ENCODE results near the gene TCF7L1. TPM values are rescaled to one million over a fixed set of nuclear protein-coding genes. Genes with fewer than 3 reads are reported as not detected.

Gene TCF7L1
- total RNA-seq, 1 experiment from 2014 or later, result 1.1 TPM

GRCh38 chr2:85303780-85304531, 170.8 kb downstream of the TCF7L1 start:
- H3K4me1 Mint-ChIP-seq (ENCODE audit: insufficient read depth, unreplicated experiment), result no peaks in the 10 kb centered on the region
- no peak overlapping the region for H3K4me3 Mint-ChIP-seq (ENCODE audit: unreplicated experiment)
- H3K27me3 Mint-ChIP-seq (ENCODE audit: insufficient read depth, unreplicated experiment), result no peaks in the 10 kb centered on the region
- ChIA-PET POLR2A (interaction anchor here (0.7 kb wide), 1 partner anchor 39 kb away, joined by 3 read pairs; no protein-coding TSS in a partner anchor), CTCF (interaction anchor here (0.6 to 11.0 kb wide), 5 partner anchors 9 to 237 kb away, joined by 3 to 219 read pairs (median 4); no protein-coding TSS in a partner anchor)
- no TSS peak for BruUV-seq (replicated peaks)
- TF ChIP-seq, protein P1, sequence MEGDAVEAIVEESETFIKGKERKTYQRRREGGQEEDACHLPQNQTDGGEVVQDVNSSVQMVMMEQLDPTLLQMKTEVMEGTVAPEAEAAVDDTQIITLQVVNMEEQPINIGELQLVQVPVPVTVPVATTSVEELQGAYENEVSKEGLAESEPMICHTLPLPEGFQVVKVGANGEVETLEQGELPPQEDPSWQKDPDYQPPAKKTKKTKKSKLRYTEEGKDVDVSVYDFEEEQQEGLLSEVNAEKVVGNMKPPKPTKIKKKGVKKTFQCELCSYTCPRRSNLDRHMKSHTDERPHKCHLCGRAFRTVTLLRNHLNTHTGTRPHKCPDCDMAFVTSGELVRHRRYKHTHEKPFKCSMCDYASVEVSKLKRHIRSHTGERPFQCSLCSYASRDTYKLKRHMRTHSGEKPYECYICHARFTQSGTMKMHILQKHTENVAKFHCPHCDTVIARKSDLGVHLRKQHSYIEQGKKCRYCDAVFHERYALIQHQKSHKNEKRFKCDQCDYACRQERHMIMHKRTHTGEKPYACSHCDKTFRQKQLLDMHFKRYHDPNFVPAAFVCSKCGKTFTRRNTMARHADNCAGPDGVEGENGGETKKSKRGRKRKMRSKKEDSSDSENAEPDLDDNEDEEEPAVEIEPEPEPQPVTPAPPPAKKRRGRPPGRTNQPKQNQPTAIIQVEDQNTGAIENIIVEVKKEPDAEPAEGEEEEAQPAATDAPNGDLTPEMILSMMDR (IDR thresholded peaks at IDR 0.05; ENCODE audit: unreplicated experiment), result no peak
- intact Hi-C loops (cut with micrococcal nuclease), result no loop called here
- H3K27ac Mint-ChIP-seq (ENCODE audit: low read depth, unreplicated experiment), result no peak overlapping the region
- H3K36me3 Mint-ChIP-seq (ENCODE audit: insufficient read depth, unreplicated experiment), result peaks cover 4% of the 10 kb centered on the region
- DNase-seq (ENCODE audit: unreplicated experiment), result no peak
- no peaks in the 10 kb centered on the region for H3K9me3 Mint-ChIP-seq (ENCODE audit: unreplicated experiment)

DNA sequence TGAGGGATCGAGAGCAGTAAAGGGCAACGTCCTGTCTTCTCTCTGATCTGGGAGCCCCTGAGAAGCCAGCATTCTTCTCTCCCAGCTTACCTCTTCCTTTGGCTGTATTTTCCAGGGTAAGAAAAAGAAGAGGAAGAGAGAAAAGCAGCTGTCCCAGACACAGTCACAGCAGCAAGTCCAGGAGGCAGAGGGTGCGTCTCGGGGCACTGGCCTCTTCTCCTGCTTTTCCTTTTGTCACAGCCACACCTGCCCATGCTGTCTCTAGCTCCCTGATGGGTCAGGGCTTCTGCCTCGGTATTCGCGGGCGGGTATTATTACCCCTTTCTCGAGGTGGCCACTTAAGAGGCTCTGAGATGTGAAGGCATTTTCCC, 174.3 kb downstream of the TCF7L1 start:
- POLR2A ChIA-PET, result no interaction called here
- H3K27me3 Mint-ChIP-seq (ENCODE audit: insufficient read depth, unreplicated experiment), result no peaks in the 10 kb centered on the region
- no peak overlapping the region for H3K4me3 Mint-ChIP-seq (ENCODE audit: unreplicated experiment)
- no peak overlapping the region for H3K27ac Mint-ChIP-seq (ENCODE audit: low read depth, unreplicated experiment)
- intact Hi-C loops (cut with micrococcal nuclease), result no loop called here
- H3K4me1 Mint-ChIP-seq (ENCODE audit: insufficient read depth, unreplicated experiment), result no peaks in the 10 kb centered on the region
- no peaks in the 10 kb centered on the region for H3K9me3 Mint-ChIP-seq (ENCODE audit: unreplicated experiment)
- no peak for DNase-seq (ENCODE audit: unreplicated experiment)
- TF ChIP-seq, protein P1 (IDR thresholded peaks at IDR 0.05; ENCODE audit: unreplicated experiment), result no peak
- no TSS peak for BruUV-seq (replicated peaks)
- CTCF ChIA-PET, result interaction anchor here (1.0 to 5.0 kb wide), 2 partner anchors 9 to 242 kb away, joined by 3 to 31 read pairs; no protein-coding TSS in a partner anchor
- H3K36me3 Mint-ChIP-seq (ENCODE audit: insufficient read depth, unreplicated experiment), result peaks cover 4% of the 10 kb centered on the region

GRCh38 chr2:85308201-85308600, 175.0 kb downstream of the TCF7L1 start:
- POLR2A ChIA-PET, result no interaction called here
- no peak overlapping the region for H3K4me3 Mint-ChIP-seq (ENCODE audit: unreplicated experiment)
- H3K36me3 Mint-ChIP-seq (ENCODE audit: insufficient read depth, unreplicated experiment), result peaks cover 4% of the 10 kb centered on the region
- no peak overlapping the region for H3K27ac Mint-ChIP-seq (ENCODE audit: low read depth, unreplicated experiment)
- no TSS peak for BruUV-seq (replicated peaks)
- no peaks in the 10 kb centered on the region for H3K27me3 Mint-ChIP-seq (ENCODE audit: insufficient read depth, unreplicated experiment)
- no peaks in the 10 kb centered on the region for H3K9me3 Mint-ChIP-seq (ENCODE audit: unreplicated experiment)
- TF ChIP-seq, protein P1 (IDR thresholded peaks at IDR 0.05; ENCODE audit: unreplicated experiment), result no peak
- no peaks in the 10 kb centered on the region for H3K4me1 Mint-ChIP-seq (ENCODE audit: insufficient read depth, unreplicated experiment)
- intact Hi-C loops (cut with micrococcal nuclease), result no loop called here
- no peak for DNase-seq (ENCODE audit: unreplicated experiment)
- CTCF ChIA-PET, result interaction anchor here (0.6 to 5.0 kb wide), 2 partner anchors 9 to 233 kb away, joined by 3 to 31 read pairs; no protein-coding TSS in a partner anchor

GRCh38 chr2:85308896-85309555, 175.8 kb downstream of the TCF7L1 start:
- Mint-ChIP-seq H3K27ac (ENCODE audit: low read depth, unreplicated experiment) (no peak overlapping the region), H3K9me3 (ENCODE audit: unreplicated experiment) (no peaks in the 10 kb centered on the region), H3K4me1 (ENCODE audit: insufficient read depth, unreplicated experiment) (peaks cover 6% of the 10 kb centered on the region), H3K27me3 (ENCODE audit: insufficient read depth, unreplicated experiment) (no peaks in the 10 kb centered on the region), H3K36me3 (ENCODE audit: insufficient read depth, unreplicated experiment) (peaks cover 4% of the 10 kb centered on the region), H3K4me3 (ENCODE audit: unreplicated experiment) (no peak overlapping the region)
- no peak for DNase-seq (ENCODE audit: unreplicated experiment)
- TF ChIP-seq, protein P1 (IDR thresholded peaks at IDR 0.05; ENCODE audit: unreplicated experiment), result no peak
- intact Hi-C loops (cut with micrococcal nuclease), result no loop called here
- CTCF ChIA-PET, result interaction anchor here (0.5 to 5.0 kb wide), 3 partner anchors 10 to 232 kb away, joined by 3 to 31 read pairs (median 6); no protein-coding TSS in a partner anchor
- POLR2A ChIA-PET, result interaction anchor here (0.7 kb wide), 1 partner anchor 31 kb away, joined by 3 read pairs; no protein-coding TSS in a partner anchor
- no TSS peak for BruUV-seq (replicated peaks)
